Transverse colon (tissue), 4 donors: ENCODE data around the gene MTHFS. TPM values are rescaled to one million over a fixed set of nuclear protein-coding genes. Genes with fewer than 3 reads are reported as not detected.
"Not testable (repeated sequence)": the region's sequence is repeated elsewhere in the genome, so short reads cannot be mapped to it uniquely, and the experiment has no call there.

Experiments
- DNase-seq: peaks from one replicate; pipeline ENCODE4 v3.0.0-alpha.2; 2019
- H3K27ac ChIP-seq, 4 donors: fragments of 200-600 bp; sonication (generic); 2 replicates each; pipeline ENCODE4 v1.5.1; 2016 to 2018; ENCODE audit warnings: inconsistent platforms in 4 of 4
- H3K27me3 ChIP-seq: fragments of 200-600 bp; sonication (generic); 2 replicates; pipeline ENCODE4 v1.5.1; 2017; ENCODE audit warnings: inconsistent platforms
- H3K36me3 ChIP-seq, 4 donors: fragments of 200-600 bp; sonication (generic); 2 replicates each; pipeline ENCODE4 v1.5.1; 2017 to 2019; ENCODE audit warnings: inconsistent platforms in 4 of 4
- H3K4me1 ChIP-seq, 4 donors: fragments of 200-600 bp; sonication (generic); 2 replicates each; pipeline ENCODE4 v1.5.1; 2017 to 2020; ENCODE audit warnings: inconsistent platforms in 4 of 4
- H3K4me3 ChIP-seq, 4 donors: fragments of 200-600 bp; sonication (generic); 1 replicate in 1 of 4; 2 replicates in 3 of 4; pipeline versions ENCODE4 v1.5.1 to v1.6.1; 2017 to 2019; ENCODE audit warnings: inconsistent platforms in 4 of 4
- H3K9me3 ChIP-seq, 2 donors: fragments of 200-600 bp; sonication (generic); 2 replicates each; pipeline ENCODE4 v1.5.1; 2017 to 2019; ENCODE audit warnings: inconsistent platforms in 2 of 2
- CTCF ChIP-seq, 5 experiments: fragments of 200-600 bp in 3 of 5; fragments of 450-650 bp in 2 of 5; sonication (generic) in 3 of 5; IDR thresholded peaks; 1 replicate in 2 of 5; 2 replicates in 3 of 5; pipeline ENCODE4 v1.5.1; 2016 to 2017; ENCODE audit warnings: antibody characterized with exemption in 5 of 5, inconsistent platforms in 3 of 5, mild to moderate bottlenecking in 2 of 5, moderate library complexity in 1 of 5
- EP300 ChIP-seq: sonication (generic); formaldehyde crosslinking; IDR thresholded peaks from one replicate; pipeline ENCODE4 v1.6.1; 2017; ENCODE audit warnings: antibody characterized with exemption, low read depth
- POLR2A ChIP-seq: fragments of 450-650 bp; IDR thresholded peaks from one replicate; pipeline ENCODE4 v1.6.1; 2016; ENCODE audit warnings: antibody characterized with exemption, mild to moderate bottlenecking, moderate library complexity
- POLR2AphosphoS5 ChIP-seq, 3 donors: sonication (generic); formaldehyde crosslinking; IDR thresholded peaks; one replicate each; pipeline ENCODE4 v1.6.1; 2016; ENCODE audit warnings: antibody characterized with exemption in 3 of 3
- WGBS, 2 donors: methylation state at CpG; one replicate each; pipeline ENCODE4 v1.1.5; 2018; ENCODE audit warnings: low coverage in 1 of 2; 5-methylcytosine and 5-hydroxymethylcytosine counted together
- in situ Hi-C, 4 donors: fragments of 200-750 bp; cut with MboI; loops; one replicate each; pipeline versions ENCODE4 v1.15.0 to v1.15.1; 2017; ENCODE audit warnings: low sequenced_read_pairs in 3 of 4, low pct_ligation_motif_present in 1 of 4, low pct_unique_long_range_greater_than_20kb in 1 of 4
- intact Hi-C: fragments of 100-400 bp; cut with DNase I; formaldehyde crosslinking; loops from one replicate; pipeline ENCODE4 v1.15.1; 2023; ENCODE audit warnings: low total_unique reads
- total RNA-seq, 4 donors: library from RNA; depleted of rRNA; stranded (reverse); fragments of >200 nt; gene quantifications; one replicate each; pipeline ENCODE4 v1.1.0, GENCODE V29; 2016

The MTHFS gene
- total RNA-seq, 4 donors from 2014 or later, result 22.1 to 28.7 (median 26.9) TPM; not detected in 1

DNA sequence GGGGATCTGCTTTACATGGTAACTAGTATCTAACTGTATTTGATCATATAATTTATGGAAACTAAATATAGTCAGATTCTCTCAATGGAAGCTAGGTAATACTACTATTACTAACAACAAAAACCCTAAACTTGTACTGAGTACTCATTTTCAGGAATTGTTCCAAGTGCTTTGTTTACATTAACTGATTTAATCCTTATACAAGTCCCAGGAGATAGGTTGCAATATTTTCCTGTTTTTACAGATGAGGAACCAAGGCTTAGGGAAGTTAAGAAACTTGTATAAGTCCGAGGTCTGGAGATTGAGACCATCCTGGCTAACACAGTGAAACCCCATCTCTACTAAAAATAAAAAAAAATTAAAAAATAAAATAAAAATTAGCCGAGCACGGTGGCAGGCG is 7.5 kb upstream of the MTHFS start:
- intact Hi-C loops, result no loop called here
- WGBS, 2 donors, result 88 to 93% methylated on average over 4 of the region's 4 CpGs
- no peaks in the 10 kb centered on the region for H3K27me3 ChIP-seq
- no peaks in the 10 kb centered on the region for H3K36me3 ChIP-seq
- TF ChIP-seq CTCF (IDR thresholded peaks at IDR 0.05), result no peak
- TF ChIP-seq POLR2A, result no peak
- TF ChIP-seq POLR2AphosphoS5 (IDR thresholded peaks at IDR 0.05), result no peak
- no peak for TF ChIP-seq EP300
- no peak overlapping the region for H3K4me3 ChIP-seq
- in situ Hi-C loops, result no loop called here
- no peaks in the 10 kb centered on the region for H3K9me3 ChIP-seq
- no peak overlapping the region for H3K27ac ChIP-seq
- no peak for DNase-seq
- peaks cover 0 to 4% (median 0%) of the 10 kb centered on the region in 4 donors for H3K4me1 ChIP-seq

DNA sequence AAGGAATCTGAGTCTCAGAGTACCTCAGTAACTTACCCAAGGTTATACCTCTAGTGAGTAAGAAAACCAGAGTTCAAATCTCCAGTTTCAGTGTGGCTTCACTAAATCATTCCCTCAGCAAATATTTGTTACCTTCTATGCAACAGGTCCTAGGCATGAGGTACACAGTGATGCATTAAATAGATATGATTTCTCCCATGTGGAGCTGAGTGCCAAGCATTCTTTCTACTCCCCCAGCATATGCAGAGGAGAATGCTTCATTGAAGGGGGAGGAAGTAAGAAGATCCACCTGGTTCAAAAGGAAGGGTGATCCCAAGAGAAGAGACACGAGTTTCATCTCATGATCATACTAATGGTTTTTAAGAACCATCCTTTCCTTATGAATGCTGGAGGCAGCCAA is 6.8 kb upstream of the MTHFS start:
- Histone ChIP-seq H3K9me3 (no peaks in the 10 kb centered on the region), H3K4me1 (peaks cover 0 to 4% (median 0%) of the 10 kb centered on the region in 4 donors), H3K27ac (no peak overlapping the region), H3K27me3 (no peaks in the 10 kb centered on the region), H3K36me3 (no peaks in the 10 kb centered on the region), H3K4me3 (no peak overlapping the region)
- WGBS, 2 donors, result 81% methylated on average over 1 of the region's 1 CpG; no CpG with 5 or more reads in 1 of the 2 donors
- in situ Hi-C loops, result no loop called here
- intact Hi-C loops, result no loop called here
- TF ChIP-seq POLR2A (no peak), POLR2AphosphoS5 (IDR thresholded peaks at IDR 0.05) (no peak), EP300 (no peak), CTCF (IDR thresholded peaks at IDR 0.05) (no peak)
- DNase-seq, result no peak

- in situ Hi-C loops, result no loop called here
These were observed 6.3 kb upstream of the MTHFS start for GRCh38 chr15:79903144-79903543.

GRCh38 chr15:79901958-79902357 is 5.1 kb upstream of the MTHFS start:
- H3K9me3 ChIP-seq, result no peaks in the 10 kb centered on the region
- intact Hi-C loops, result no loop called here
- H3K27me3 ChIP-seq, result no peaks in the 10 kb centered on the region
- no peak overlapping the region for H3K27ac ChIP-seq
- TF ChIP-seq POLR2AphosphoS5 (IDR thresholded peaks at IDR 0.05), result no peak
- no peak for TF ChIP-seq POLR2A
- TF ChIP-seq CTCF (IDR thresholded peaks at IDR 0.05), result no peak
- no peak for TF ChIP-seq EP300
- no peak for DNase-seq
- in situ Hi-C loops, result no loop called here
- 50 to 70% methylated on average over 1 of the region's 1 CpG for WGBS, 2 donors
- peaks cover 0 to 12% (median 5%) of the 10 kb centered on the region in 4 donors for H3K4me1 ChIP-seq
- no peak overlapping the region for H3K4me3 ChIP-seq
- no peaks in the 10 kb centered on the region for H3K36me3 ChIP-seq

More at GRCh38 chr15:79903144-79903543, 6.3 kb upstream of the MTHFS start:
- intact Hi-C loops, result no loop called here
- Histone ChIP-seq H3K27ac (no peak overlapping the region), H3K36me3 (no peaks in the 10 kb centered on the region), H3K4me1 (peaks cover 0 to 7% (median 0%) of the 10 kb centered on the region in 4 donors), H3K4me3 (no peak overlapping the region), H3K27me3 (no peaks in the 10 kb centered on the region), H3K9me3 (no peaks in the 10 kb centered on the region)
- no peak for DNase-seq
- 83 to 88% methylated on average over 2 of the region's 2 CpGs for WGBS, 2 donors
- TF ChIP-seq EP300 (no peak), POLR2AphosphoS5 (IDR thresholded peaks at IDR 0.05) (no peak), CTCF (IDR thresholded peaks at IDR 0.05) (no peak), POLR2A (no peak)

DNA sequence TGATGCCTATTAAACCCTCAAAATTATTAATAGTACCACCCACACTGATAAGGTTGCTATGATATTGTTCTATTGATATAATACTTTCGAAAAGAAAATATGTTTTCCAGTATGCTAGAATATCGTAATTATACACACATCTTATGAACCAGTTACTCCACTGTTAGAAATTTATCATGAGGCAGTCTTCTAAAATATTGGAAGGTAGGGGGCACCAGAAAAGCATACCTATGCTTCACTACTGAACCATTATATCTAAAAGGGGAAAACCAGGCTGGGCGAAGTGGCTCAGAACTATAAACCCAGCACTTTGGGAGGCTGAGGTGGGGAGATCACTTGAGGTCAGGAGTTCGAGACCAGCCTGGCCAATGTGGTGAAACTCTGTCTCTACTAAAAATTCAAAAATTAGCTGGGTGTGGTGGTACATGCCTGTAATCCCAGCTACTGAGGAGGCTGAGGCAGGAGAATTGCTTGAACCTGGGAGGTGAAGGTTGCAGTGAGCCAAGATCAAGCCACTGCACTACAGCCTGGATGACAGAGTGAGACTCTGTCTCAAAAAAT is 4.1 kb upstream of the MTHFS start:
- H3K27ac ChIP-seq, H3K27me3 ChIP-seq, DNase-seq, H3K4me3 ChIP-seq, in situ Hi-C loops, intact Hi-C loops, H3K36me3 ChIP-seq, H3K9me3 ChIP-seq: not testable (repeated sequence)
- WGBS, 2 donors, result 93 to 100% methylated on average over 3 to 4 of the region's 4 CpGs
- H3K4me1 ChIP-seq, result peaks cover 0 to 15% (median 9%) of the 10 kb centered on the region in 4 donors
